ENCODE results near the gene LCLAT1. TPM values are rescaled to one million over a fixed set of nuclear protein-coding genes. Genes with fewer than 3 reads are reported as not detected.

Gene LCLAT1
- polyA plus RNA-seq, 1 donor: 7.4 TPM

Other genes with a start within 250 kb of the LCLAT1 start
- gene LBH, start 215.7 kb upstream of the LCLAT1 start, polyA plus RNA-seq (ENCODE audit: insufficient read length): 17.4 TPM

Data from forelimb muscle (tissue), 1 donor.